Measurements from ENCODE around the gene AAMDC. TPM values are rescaled to one million over a fixed set of nuclear protein-coding genes. Genes with fewer than 3 reads are reported as not detected.

AAMDC gene
- total RNA-seq, 1 donor from 2014 or later, result 24.7 TPM

Other genes with a start within 250 kb of the AAMDC start
- gene AQP11, start 231.2 kb upstream of the AAMDC start, total RNA-seq (ENCODE audit: unreplicated experiment), result 0.33 TPM
- gene CLNS1A, start 183.3 kb upstream of the AAMDC start, total RNA-seq (ENCODE audit: unreplicated experiment), result 95.6 TPM
- 73.7 TPM for gene RSF1, start 422 bp upstream of the AAMDC start, total RNA-seq (ENCODE audit: unreplicated experiment)
- 40.9 TPM for gene INTS4, start 173.5 kb downstream of the AAMDC start, total RNA-seq (ENCODE audit: unreplicated experiment)
- 0.97 TPM for gene KCTD14, start 202.1 kb downstream of the AAMDC start, total RNA-seq (ENCODE audit: unreplicated experiment)
- gene THRSP, start 242.7 kb downstream of the AAMDC start, total RNA-seq (ENCODE audit: unreplicated experiment), result not detected

Data from endothelial cell (in vitro differentiated cells).